ENCODE results near the gene EPB41L2.

- no peak for TF ChIP-seq CEBPB (IDR thresholded peaks at IDR 0.05; ENCODE audit: low read depth)
- TF ChIP-seq MAX (IDR thresholded peaks at IDR 0.05): no peak
- no peak for TF ChIP-seq CTCF (IDR thresholded peaks at IDR 0.05 in 2 of 3, conservative IDR thresholded peaks at IDR 0.05 in 1 of 3; ENCODE audit: borderline replicate concordance in 1 of 3, insufficient read depth in 1 of 3, low read depth in 2 of 3, low read length in 2 of 3)
- no peak for TF ChIP-seq EZH2phosphoT487 (IDR thresholded peaks at IDR 0.05; ENCODE audit: borderline replicate concordance)
- no peak for TF ChIP-seq ZFX (IDR thresholded peaks at IDR 0.05)
- no peak for TF ChIP-seq POLR2AphosphoS5 (IDR thresholded peaks at IDR 0.05; ENCODE audit: low read depth, low read length)
- TF ChIP-seq POLR2A (IDR thresholded peaks at IDR 0.05; ENCODE audit: borderline replicate concordance, extremely low read depth, insufficient read depth, insufficient read length): no peak
These were observed 13.4 kb downstream of the EPB41L2 start for GRCh38 chr6:131049608-131050007.
